ENCODE data around the gene AK2. TPM values are rescaled to one million over a fixed set of nuclear protein-coding genes. Genes with fewer than 3 reads are reported as not detected.

Gene AK2
- total RNA-seq, 2 donors from 2014 or later: 120 to 162 TPM

DNA sequence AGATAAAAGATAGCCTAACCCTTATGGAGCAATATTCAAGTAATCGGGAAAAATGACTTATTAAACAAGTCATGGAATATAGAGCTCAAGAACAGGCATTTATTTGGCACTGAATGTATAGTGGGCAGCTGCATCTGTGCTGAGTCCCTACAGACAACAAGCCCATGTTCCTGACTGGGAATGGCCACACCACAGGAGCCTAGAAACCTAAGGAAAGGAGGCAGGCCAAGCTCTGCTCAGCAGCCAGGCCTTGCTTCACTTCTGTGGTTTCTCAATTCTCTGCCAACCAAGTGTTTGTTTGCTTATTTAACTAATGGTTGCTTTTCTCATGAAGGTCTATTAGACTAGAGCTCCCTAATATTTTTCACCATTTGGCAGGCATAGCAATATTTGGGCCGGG, 21.5 kb downstream of the AK2 start:
- no peaks in the 10 kb centered on the region for H3K27me3 ChIP-seq
- no peak for DNase-seq (ENCODE audit: low spot score)
- no peak overlapping the region for H3K27ac ChIP-seq
- peaks cover 52% of the 10 kb centered on the region for H3K36me3 ChIP-seq
- TF ChIP-seq CTCF (IDR thresholded peaks at IDR 0.05): no peak
- no peaks in the 10 kb centered on the region for H3K9me3 ChIP-seq
- peaks cover 0 to 23% of the 10 kb centered on the region in 2 donors for H3K4me1 ChIP-seq
- H3K4me3 ChIP-seq: no peak overlapping the region

DNA sequence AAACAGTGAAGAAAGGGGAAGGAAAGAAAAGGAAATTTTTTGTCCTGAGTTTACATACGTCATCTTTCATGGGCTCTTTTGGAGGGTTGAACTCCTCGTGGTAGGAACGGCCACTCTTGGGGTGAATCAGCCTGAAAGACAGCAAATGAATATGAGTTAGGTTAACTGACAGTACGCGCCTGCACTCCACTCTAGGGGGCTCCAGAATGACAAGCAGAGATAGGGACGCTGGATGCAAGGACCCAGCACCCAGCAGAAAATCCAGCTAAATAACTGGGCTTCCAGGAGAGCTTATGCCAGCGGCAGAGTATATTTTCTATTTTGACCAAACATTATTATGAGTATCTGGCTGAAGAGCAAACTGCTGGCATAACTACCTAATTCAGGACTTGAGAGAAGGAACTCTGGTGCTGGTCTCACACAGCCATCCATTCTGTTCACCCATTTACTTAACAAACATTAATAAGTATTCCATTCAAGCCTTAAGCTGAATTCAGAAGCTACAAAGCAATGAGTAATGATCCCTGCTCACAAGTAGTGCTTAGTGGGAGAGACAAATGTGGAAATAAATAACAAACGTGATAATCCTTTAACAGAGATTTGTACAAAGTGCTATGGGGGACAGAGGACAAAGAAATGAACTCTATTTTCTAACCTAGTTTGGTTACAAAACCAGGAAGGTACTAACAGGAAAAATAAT, 22.1 kb downstream of the AK2 start:
- Histone ChIP-seq H3K36me3 (peaks cover 46% of the 10 kb centered on the region), H3K27ac (no peak overlapping the region)

GRCh38 chr1:33013791-33014190, 22.9 kb downstream of the AK2 start:
- H3K4me1 ChIP-seq: peaks cover 0 to 37% of the 10 kb centered on the region in 2 donors
- peaks cover 41% of the 10 kb centered on the region for H3K36me3 ChIP-seq
- no peaks in the 10 kb centered on the region for H3K27me3 ChIP-seq
- no peak overlapping the region for H3K4me3 ChIP-seq
- no peak for TF ChIP-seq CTCF (IDR thresholded peaks at IDR 0.05)
- no peak overlapping the region for H3K27ac ChIP-seq
- no peaks in the 10 kb centered on the region for H3K9me3 ChIP-seq
- no peak for DNase-seq (ENCODE audit: low spot score)

More for the DNA sequence above, 22.1 kb downstream of the AK2 start:
- no peak for TF ChIP-seq CTCF (IDR thresholded peaks at IDR 0.05)
- Histone ChIP-seq H3K27me3 (no peaks in the 10 kb centered on the region), H3K9me3 (no peaks in the 10 kb centered on the region), H3K4me3 (no peak overlapping the region), H3K4me1 (peaks cover 0 to 29% of the 10 kb centered on the region in 2 donors)
- no peak for DNase-seq (ENCODE audit: low spot score)

DNA sequence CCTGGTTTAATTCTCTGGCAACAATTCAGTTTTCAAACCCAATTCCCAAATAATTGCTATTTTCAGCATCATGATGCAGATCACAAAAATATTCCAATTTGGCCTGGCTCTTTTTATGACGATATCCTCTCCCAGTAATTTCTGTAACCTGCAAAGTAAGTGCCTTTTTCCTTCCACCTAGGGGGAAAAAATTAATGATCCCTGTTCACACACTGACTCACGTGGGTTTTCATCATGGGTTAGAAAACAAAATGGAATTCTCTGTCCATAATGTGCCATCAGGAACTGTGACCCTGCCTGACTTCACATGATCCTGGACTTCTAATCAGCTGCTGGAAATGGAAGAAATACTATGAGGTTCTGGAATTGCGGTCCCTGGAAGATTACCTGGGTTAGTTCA, 24.5 kb downstream of the AK2 start:
- no peak for TF ChIP-seq CTCF (IDR thresholded peaks at IDR 0.05)
- Histone ChIP-seq H3K27me3 (no peaks in the 10 kb centered on the region), H3K4me3 (no peak overlapping the region), H3K9me3 (no peaks in the 10 kb centered on the region), H3K36me3 (peaks cover 38% of the 10 kb centered on the region), H3K4me1 (peaks cover 0 to 52% of the 10 kb centered on the region in 2 donors), H3K27ac (peak overlapping the region; percentile 78 to 82)
- no peak for DNase-seq (ENCODE audit: low spot score)

- H3K4me1 ChIP-seq: peaks cover 0 to 60% of the 10 kb centered on the region in 2 donors
Observed at GRCh38 chr1:33010932-33011731, 25.6 kb downstream of the AK2 start.

More at GRCh38 chr1:33010932-33011731, 25.6 kb downstream of the AK2 start:
- Histone ChIP-seq H3K4me3 (no peak overlapping the region), H3K9me3 (no peaks in the 10 kb centered on the region), H3K36me3 (peaks cover 35% of the 10 kb centered on the region), H3K27me3 (no peaks in the 10 kb centered on the region), H3K27ac (peak overlapping the region; percentile 78 to 82)
- TF ChIP-seq CTCF (IDR thresholded peaks at IDR 0.05): no peak
- peak; percentile 69 for DNase-seq (ENCODE audit: low spot score)
